ENCODE results near the gene ZNF106. TPM values are rescaled to one million over a fixed set of nuclear protein-coding genes. Genes with fewer than 3 reads are reported as not detected.

ZNF106 gene
- total RNA-seq, 1 donor from 2014 or later, result 56.3 TPM

- Mint-ChIP-seq H3K36me3 (ENCODE audit: low read depth, unreplicated experiment) (peaks cover 22% of the 10 kb centered on the region), H3K27me3 (ENCODE audit: unreplicated experiment) (no peaks in the 10 kb centered on the region), H3K4me3 (ENCODE audit: unreplicated experiment) (no peak overlapping the region), H3K9me3 (ENCODE audit: unreplicated experiment) (no peaks in the 10 kb centered on the region), H3K27ac (ENCODE audit: unreplicated experiment) (no peak overlapping the region), H3K4me1 (ENCODE audit: unreplicated experiment) (no peaks in the 10 kb centered on the region)
- no peak for DNase-seq (ENCODE audit: low spot score)
- TF ChIP-seq CTCF (IDR thresholded peaks at IDR 0.05; ENCODE audit: unreplicated experiment), result no peak
These were observed 19.5 kb upstream of the ZNF106 start for GRCh38 chr15:42510258-42511006.

DNA sequence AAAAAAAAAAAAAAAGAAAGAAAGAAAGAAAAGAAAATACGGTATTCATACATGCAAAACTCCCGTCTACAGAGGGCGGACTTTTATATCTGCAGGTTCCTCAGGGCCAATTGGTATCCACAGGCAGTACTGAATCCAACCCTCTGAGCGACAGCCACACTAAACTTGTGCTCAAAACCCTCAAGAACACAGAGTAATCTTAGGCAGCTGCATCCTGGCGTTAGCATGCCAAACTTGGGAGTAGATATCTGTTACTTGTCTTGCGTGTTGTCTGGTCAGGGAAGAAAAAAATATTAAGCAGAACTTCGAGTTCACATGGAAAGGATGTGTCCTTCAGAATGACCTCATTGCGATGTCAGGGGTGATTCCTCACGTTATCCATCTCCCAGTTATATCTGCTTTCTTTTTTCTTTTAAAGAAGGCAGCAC lies 17.3 kb upstream of the ZNF106 start:
- Mint-ChIP-seq H3K9me3 (ENCODE audit: unreplicated experiment) (no peaks in the 10 kb centered on the region), H3K27ac (ENCODE audit: unreplicated experiment) (peak overlapping the region; percentile 57), H3K36me3 (ENCODE audit: low read depth, unreplicated experiment) (peaks cover 12% of the 10 kb centered on the region)

DNA sequence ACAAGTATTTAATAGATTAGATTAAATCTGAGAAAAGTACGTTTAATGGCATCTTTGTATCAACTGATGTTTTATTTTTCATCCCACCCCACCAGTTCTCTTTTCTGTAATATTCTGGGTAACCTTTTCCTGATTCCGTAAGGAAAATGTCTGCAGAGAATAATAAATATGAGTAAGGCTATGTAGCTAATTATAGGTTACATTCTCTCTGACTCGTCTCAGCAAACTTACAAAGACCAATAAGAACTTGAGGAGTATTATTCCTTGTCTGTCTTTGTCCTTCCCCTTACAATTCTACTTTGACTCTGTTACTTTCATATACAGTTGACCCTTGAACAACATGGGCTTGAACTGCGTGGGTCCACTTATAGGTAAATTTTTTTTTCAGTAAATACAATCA lies 16.6 kb upstream of the ZNF106 start:
- H3K9me3 Mint-ChIP-seq (ENCODE audit: unreplicated experiment), result no peaks in the 10 kb centered on the region
- H3K4me3 Mint-ChIP-seq (ENCODE audit: unreplicated experiment), result no peak overlapping the region
- DNase-seq (ENCODE audit: low spot score), result no peak
- no peak for TF ChIP-seq CTCF (IDR thresholded peaks at IDR 0.05; ENCODE audit: unreplicated experiment)
- H3K27me3 Mint-ChIP-seq (ENCODE audit: unreplicated experiment), result no peaks in the 10 kb centered on the region
- no peak overlapping the region for H3K27ac Mint-ChIP-seq (ENCODE audit: unreplicated experiment)
- peaks cover 4% of the 10 kb centered on the region for H3K36me3 Mint-ChIP-seq (ENCODE audit: low read depth, unreplicated experiment)
- peaks cover 3% of the 10 kb centered on the region for H3K4me1 Mint-ChIP-seq (ENCODE audit: unreplicated experiment)

More for the DNA sequence above, 17.3 kb upstream of the ZNF106 start:
- Mint-ChIP-seq H3K27me3 (ENCODE audit: unreplicated experiment) (no peaks in the 10 kb centered on the region), H3K4me1 (ENCODE audit: unreplicated experiment) (peaks cover 3% of the 10 kb centered on the region), H3K4me3 (ENCODE audit: unreplicated experiment) (no peak overlapping the region)
- DNase-seq (ENCODE audit: low spot score), result no peak
- no peak for TF ChIP-seq CTCF (IDR thresholded peaks at IDR 0.05; ENCODE audit: unreplicated experiment)

GRCh38 chr15:42504631-42505030 lies 13.7 kb upstream of the ZNF106 start:
- Mint-ChIP-seq H3K4me3 (ENCODE audit: unreplicated experiment) (no peak overlapping the region), H3K27me3 (ENCODE audit: unreplicated experiment) (no peaks in the 10 kb centered on the region), H3K27ac (ENCODE audit: unreplicated experiment) (peak overlapping the region; percentile 57), H3K4me1 (ENCODE audit: unreplicated experiment) (peaks cover 20% of the 10 kb centered on the region), H3K9me3 (ENCODE audit: unreplicated experiment) (no peaks in the 10 kb centered on the region), H3K36me3 (ENCODE audit: low read depth, unreplicated experiment) (no peaks in the 10 kb centered on the region)
- no peak for TF ChIP-seq CTCF (IDR thresholded peaks at IDR 0.05; ENCODE audit: unreplicated experiment)
- no peak for DNase-seq (ENCODE audit: low spot score)

DNA sequence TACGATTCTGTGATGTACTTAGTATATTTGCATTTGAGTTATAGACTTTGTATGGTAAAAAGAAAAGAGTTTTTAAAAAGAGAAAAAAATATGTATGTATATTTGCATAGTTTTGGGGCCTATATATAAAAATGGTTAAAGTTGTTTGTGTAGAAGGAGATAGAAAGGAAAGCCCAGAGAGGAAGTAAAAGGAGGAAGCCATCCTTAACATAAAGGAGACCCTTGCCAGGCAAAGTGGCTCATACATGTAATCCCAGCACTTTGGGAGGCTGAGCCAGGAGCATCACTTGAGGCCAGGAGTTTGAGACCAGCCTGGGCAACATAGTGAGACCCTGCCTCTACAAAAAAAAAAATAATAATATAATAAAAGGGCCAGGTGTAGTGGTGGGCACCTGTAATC lies 12.9 kb upstream of the ZNF106 start:
- no peaks in the 10 kb centered on the region for H3K9me3 Mint-ChIP-seq (ENCODE audit: unreplicated experiment)
- H3K27me3 Mint-ChIP-seq (ENCODE audit: unreplicated experiment), result no peaks in the 10 kb centered on the region
- H3K27ac Mint-ChIP-seq (ENCODE audit: unreplicated experiment), result no peak overlapping the region
- peaks cover 26% of the 10 kb centered on the region for H3K4me1 Mint-ChIP-seq (ENCODE audit: unreplicated experiment)
- no peak overlapping the region for H3K4me3 Mint-ChIP-seq (ENCODE audit: unreplicated experiment)
- no peak for TF ChIP-seq CTCF (IDR thresholded peaks at IDR 0.05; ENCODE audit: unreplicated experiment)
- H3K36me3 Mint-ChIP-seq (ENCODE audit: low read depth, unreplicated experiment), result no peaks in the 10 kb centered on the region
- no peak for DNase-seq (ENCODE audit: low spot score)
